ENCODE results near the gene ZNF688.
A peak's percentile ranks its signal among the peaks of the same experiment; 100 is the strongest.
"Not testable (repeated sequence)": the region's sequence is repeated elsewhere in the genome, so short reads cannot be mapped to it uniquely, and the experiment has no call there.

ZNF688 gene

DNA sequence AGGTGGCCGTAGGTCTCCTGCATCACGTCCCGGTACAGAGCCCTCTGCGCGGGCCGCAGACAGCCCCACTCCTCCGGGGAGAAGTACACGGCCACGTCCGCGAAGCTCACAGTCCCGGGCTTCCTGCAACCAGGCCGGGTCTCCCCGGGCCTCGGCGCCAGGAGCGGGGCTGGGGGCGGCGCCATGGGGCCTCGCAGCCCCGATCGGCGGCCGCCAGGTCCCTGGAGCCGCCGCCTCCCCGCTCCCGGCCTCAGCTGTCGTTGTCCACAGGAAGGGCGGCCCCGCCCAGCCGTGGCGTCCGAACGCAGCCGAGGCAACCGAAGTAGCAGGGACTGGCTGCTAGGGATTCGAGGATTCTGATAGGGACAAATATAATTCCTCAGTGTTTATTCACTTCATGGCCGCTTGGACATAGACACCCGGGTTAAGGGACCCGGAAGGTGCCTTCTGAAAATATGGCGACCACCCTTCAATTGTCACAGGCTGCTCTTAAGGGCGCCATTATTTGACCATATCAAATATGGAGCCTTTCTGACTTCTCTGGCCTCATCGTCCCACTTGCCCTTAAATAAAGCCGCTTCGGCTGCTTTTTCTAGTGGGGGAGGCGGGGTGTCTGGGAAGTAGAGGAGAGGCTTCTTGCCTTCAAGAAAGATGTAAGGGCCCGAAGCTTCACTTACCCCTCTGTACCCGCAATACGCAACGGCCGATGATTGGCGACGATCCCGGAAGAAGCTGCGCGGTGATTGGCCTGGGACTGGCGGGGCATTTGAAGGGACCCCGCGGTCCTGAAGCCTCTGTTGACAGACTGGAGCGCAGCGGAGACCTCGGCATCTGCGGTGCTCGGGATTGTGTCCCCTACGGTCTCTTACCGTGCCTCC lies at the start of gene ZNF688:
Gene ZNF688, minus strand, starts transcription at position 270 of the 878 bp plus-strand sequence. Its CDS starts 85 bp downstream, at position 185.
- peak; percentile 85 to 90 (median 88) for DNase-seq (ENCODE audit: low read depth in 2 of 3, low spot score in 1 of 3)

DNA sequence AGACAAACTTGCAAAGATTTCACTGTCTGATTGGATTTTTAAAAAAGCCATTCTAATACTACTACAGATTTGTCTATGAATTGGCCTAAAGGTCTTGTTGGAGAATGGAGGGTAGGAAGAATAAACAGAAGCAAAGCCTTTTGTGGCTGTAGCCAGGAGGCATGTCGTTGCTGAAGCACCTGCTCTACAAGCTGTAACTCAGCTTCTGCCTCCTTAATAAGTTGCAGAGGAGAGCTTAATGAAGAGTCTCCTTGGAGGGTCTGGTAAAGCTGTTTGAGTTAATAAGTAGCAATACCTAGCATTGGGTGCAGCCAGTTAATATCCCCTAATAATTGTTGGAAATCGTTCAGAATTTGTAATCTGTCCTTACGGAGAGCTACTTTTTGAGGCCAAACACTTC lies 48.7 kb upstream of the ZNF688 start:
- DNase-seq (ENCODE audit: low read depth in 2 of 3, low spot score in 1 of 3): no peak

DNA sequence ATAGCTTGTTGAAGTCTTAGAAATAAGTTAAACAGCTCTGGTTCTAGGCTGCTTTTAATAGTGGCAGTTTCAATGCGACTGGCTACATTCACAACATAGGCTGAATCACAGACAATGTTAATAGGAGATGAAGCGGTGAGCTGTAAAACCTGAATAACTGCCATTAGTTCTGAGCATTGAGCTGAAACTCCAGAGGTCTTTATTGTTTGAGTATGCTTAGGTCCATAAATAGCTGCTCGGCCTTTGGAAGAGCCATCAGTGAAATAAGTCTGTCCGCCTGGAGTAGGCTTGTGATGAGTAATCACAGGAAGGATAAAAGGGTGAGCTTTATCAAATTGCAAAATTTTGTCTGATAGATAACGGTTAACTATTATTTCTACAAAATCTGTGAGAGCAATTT lies 48.1 kb upstream of the ZNF688 start:
- no peak for DNase-seq (ENCODE audit: low read depth in 2 of 3, low spot score in 1 of 3)

- no peak for DNase-seq (ENCODE audit: low read depth in 2 of 3, low spot score in 1 of 3)
Observed at GRCh38 chr16:30619202-30619601, 47.7 kb upstream of the ZNF688 start.

DNA sequence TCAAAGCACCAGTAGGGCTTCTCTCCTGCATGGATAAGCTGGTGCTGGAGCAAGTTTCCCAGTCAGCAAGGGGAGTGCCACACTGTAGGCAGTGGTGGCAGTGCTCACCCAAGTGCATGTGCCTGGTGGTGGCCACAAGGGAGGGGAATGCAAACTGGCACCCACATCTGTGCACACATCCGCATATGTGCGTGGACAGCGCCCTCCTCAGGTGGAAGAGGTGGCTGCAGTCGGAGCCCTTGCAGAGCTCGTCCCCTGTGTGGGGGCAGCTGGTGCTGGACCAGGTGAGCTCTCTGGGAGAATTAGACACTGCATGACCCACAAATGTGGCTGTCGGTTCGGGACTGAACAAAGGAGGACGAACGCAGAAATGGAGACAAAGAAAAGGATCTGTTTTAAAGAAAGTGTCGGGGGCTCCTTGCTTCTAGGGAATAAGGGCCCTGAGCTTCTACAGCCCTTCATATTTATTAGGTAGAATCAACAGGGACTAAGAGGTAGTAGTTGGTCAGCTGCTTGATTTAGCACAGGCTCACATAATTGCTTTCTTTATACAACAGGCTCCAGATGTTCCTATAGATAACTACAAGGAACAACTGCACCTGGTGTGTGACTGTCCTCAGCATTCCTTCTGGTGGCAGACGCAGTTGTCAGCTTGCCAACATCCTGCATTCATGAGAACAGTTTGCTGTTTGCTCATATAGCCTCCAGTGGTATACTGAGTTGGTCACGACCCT lies 44.0 kb upstream of the ZNF688 start:
- DNase-seq (ENCODE audit: low read depth in 2 of 3, low spot score in 1 of 3): peak; percentile 80 to 87 (median 80)

DNA sequence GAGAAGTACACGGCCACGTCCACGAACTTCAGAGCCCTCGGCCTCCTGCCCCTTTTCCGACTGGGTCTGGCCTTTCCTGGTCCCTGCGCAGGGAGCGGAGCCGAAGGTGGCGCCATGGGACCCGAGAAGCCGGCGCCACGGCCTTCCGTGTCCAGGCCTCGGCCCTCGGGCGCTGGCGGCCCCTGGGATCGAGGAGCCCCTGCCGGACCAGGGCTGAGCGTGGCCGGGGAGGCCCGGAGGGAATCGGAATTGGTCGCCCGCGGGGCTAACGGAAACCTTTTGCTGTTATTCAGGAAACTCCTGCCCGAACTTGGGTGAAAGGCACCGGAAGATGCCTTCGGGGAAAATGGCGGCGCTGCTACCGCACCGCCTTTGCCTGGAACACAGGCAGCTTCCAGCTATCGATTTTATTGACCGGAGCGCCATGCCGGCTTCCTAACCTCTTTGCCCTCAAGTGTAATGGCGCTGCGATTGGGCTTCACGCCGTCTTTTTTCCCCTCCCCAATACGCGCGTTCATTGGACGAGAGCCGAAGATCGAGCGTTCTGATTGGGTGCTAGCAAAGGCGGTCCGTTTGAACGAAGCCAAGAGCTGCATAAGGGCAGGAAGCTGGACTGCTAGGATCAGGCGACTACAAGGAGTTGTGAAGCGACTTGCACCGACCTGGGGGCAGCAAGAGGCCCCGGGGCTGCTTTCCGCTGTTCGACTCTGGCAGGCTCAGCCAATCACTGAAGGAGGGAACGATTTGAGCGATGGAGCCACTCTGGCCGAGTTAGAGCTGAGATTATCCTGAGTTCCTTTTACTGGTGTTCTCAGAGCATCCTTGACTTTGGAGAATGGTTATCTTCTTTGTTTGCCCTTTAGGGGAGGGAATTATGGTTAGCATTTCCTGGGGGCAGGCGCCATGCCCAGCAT lies 38.7 kb upstream of the ZNF688 start, which contains the start of gene ZNF689:
Gene ZNF689, minus strand, starts transcription at position 464 of the 914 bp plus-strand sequence. Its CDS starts 348 bp downstream, at position 116.
- DNase-seq (ENCODE audit: low read depth in 2 of 3, low spot score in 1 of 3): peak; percentile 90 to 96 (median 94)

- peak in 2 of 3 donors; percentile 26 to 35 for DNase-seq (ENCODE audit: low read depth in 2 of 3, low spot score in 1 of 3)
Observed at GRCh38 chr16:30609002-30609925, 37.8 kb upstream of the ZNF688 start.

GRCh38 chr16:30606004-30606403 lies 34.5 kb upstream of the ZNF688 start:
- no peak for DNase-seq (ENCODE audit: low read depth in 2 of 3, low spot score in 1 of 3)

DNA sequence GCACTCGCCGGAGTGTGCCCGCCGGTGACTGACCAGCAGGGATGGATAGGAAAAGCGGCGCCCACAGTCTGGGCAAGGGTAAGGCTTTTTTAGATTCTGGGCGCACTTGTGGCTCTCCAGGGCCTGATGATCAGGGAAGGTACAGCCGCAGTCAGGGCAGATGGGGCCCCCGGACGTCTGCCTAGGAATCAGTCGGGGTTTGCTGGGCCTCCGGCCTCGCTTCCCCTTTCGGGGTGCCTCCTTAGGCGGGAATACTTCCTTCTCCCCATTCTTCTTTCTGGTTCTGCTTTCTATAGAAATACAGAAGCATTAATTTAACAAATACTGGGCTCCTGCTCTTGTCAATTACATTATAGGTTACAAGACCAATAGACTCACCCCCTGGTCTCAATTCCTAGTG lies 33.6 kb upstream of the ZNF688 start:
- DNase-seq (ENCODE audit: low read depth in 2 of 3, low spot score in 1 of 3): no peak

GRCh38 chr16:30604316-30604947 lies 32.9 kb upstream of the ZNF688 start:
- no peak for DNase-seq (ENCODE audit: low read depth in 2 of 3, low spot score in 1 of 3)

DNA sequence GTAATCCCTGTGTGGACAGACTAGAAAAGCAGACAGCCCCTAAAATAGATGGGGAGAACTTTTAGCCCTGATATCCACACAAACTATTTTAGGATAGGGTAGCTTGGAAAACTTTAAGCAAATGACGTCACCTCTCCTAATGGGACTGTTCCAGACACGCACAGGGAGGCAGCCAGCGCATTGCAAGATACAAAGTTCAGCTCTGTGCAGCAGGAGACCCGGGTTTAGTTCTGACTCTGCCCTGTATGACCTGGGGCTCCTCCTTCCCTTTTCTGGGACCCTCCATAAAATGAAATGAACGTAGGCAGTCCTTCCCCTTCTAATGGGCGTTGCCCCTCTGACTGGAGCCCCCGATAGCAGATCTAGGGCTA lies 32.4 kb upstream of the ZNF688 start:
- no peak for DNase-seq (ENCODE audit: low read depth in 2 of 3, low spot score in 1 of 3)

GRCh38 chr16:30602616-30603277 lies 31.2 kb upstream of the ZNF688 start:
- no peak for DNase-seq (ENCODE audit: low read depth in 2 of 3, low spot score in 1 of 3)

GRCh38 chr16:30601966-30602365 lies 30.5 kb upstream of the ZNF688 start:
- no peak for DNase-seq (ENCODE audit: low read depth in 2 of 3, low spot score in 1 of 3)

DNA sequence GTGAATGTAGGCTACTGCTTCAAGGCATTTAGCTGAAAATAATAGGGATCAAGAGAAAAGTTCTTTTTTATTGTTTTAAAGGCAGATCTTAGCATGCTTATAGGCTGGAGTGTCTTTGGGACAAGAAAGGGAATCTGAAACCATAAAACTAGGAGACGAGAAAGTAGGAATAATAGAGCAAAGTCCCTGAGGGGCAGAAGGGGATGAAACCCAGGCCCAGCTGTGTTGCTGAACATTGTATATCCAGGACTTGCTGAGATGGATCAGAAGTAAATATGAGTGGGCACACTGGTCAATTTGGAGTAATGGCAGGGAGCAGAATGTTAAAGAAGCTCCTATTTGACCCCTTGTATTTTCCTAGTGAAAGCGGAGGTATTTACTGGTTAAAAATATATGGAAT lies 29.4 kb upstream of the ZNF688 start:
- no peak for DNase-seq (ENCODE audit: low read depth in 2 of 3, low spot score in 1 of 3)

DNA sequence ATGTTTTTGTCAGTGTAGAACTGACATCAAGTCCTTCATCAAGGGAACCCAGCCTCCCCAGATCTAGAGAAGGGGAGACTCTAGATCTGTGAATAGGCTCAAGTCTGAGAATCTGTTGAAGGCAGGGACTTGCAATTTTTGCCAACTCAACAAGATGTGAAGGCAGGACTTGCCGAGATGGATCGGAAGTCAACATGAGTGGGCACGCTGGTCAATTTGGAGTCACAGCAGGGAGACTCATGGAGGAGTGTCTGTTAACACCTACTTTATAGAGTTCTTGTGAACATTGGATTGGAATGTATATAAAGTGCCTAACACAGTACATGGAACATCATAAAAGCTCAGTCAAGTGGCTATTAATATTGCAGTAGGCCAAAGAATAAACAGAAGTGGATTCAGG lies 28.7 kb upstream of the ZNF688 start:
- no peak for DNase-seq (ENCODE audit: low read depth in 2 of 3, low spot score in 1 of 3)

DNA sequence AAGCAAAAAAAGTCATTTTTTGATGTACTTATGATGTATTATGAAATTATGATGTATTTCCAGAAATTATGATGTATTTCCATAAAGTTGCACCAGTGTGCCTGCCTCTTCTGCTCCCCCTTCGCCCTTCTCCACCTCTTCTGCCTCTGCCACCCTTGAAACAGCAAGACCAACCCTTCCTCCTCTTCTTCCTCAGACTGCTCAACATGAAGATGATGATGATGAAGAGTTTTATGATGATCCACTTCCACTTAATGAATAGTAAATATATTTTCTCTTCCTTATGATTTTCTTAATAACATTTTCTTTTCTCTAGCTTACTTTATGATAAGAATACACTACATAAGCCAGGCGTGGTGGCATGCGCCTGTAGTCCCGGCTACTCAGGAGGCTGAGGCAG lies 21.4 kb upstream of the ZNF688 start:
- DNase-seq (ENCODE audit: low read depth in 2 of 3, low spot score in 1 of 3): no peak

DNA sequence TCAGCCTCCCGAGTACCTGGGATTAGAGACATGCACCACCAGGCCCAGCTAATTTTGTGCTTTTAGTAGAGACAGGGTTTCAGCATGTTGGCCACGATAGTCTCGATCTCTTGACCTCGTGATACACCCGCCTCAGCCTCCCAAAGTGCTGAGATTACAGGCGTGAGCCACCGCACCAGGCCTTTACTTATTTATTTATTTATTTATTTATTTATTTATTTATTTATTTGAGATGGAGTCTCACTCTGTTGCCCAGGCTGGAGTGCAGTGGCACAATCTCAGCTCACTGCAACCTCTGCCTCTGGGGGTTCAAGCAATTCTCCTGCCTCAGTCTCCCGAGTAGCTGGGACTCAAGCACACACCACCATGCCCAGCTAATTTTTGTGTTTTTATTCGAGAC lies 19.4 kb upstream of the ZNF688 start:
- not testable (repeated sequence) for DNase-seq (ENCODE audit: low read depth in 2 of 3, low spot score in 1 of 3)

GRCh38 chr16:30589582-30589981 lies 18.1 kb upstream of the ZNF688 start:
- not testable (repeated sequence) for DNase-seq (ENCODE audit: low read depth in 2 of 3, low spot score in 1 of 3)

- no peak for DNase-seq (ENCODE audit: low read depth in 2 of 3, low spot score in 1 of 3)
Observed at GRCh38 chr16:30588651-30589050, 17.1 kb upstream of the ZNF688 start.
